HCT116 (cell line): ENCODE measurements around the gene SBF1. TPM values are rescaled to one million over a fixed set of nuclear protein-coding genes. Genes with fewer than 3 reads are reported as not detected.

Source experiments
- ATAC-seq: fragments of 200-7000 bp; cut with Tn5 transposase; 2 replicates; pipeline ENCODE4 v1.9.1; 2020; ENCODE audit warnings: mild to moderate bottlenecking, moderate library complexity
- BruUV-seq: library from RNA; stranded (reverse); fragments of 400-500 nt; replicated peaks from 2 replicates; lab custom pipeline; 2021; lab: Mats Ljungman, UMichigan
- CTCF ChIA-PET: fragments of 300-600 bp; sonication (Branson Sonifier 250); formaldehyde crosslinking; loops from one replicate; lab custom pipeline; 2021; ENCODE audit warnings: antibody characterized with exemption; lab: Charles Lee
- POLR2A ChIA-PET: fragments of 300-600, 350-600 bp; sonication (Branson Sonifier 250); formaldehyde crosslinking; loops from one replicate; lab custom pipeline; 2021; ENCODE audit warnings: antibody characterized with exemption; lab: Charles Lee
- RAD21 ChIA-PET, 2 experiments: fragments of 300-600 bp; sonication (Branson Sonifier 250); formaldehyde crosslinking; loops; one replicate each; lab custom pipeline; 2023; ENCODE audit warnings: low total read pairs in 2 of 2; ENCODE audit not compliant: uncharacterized antibody in 2 of 2, unreplicated experiment in 2 of 2, low non-redundant PET in 1 of 2; lab: Charles Lee
- DNase-seq: peaks from one replicate; pipeline ENCODE4 v3.0.0-alpha.2; 2010; ENCODE audit warnings: low read depth, low spot score
- H2AFZ ChIP-seq: fragments of 200-600 bp; shearing (Covaris generic), sonication (generic); 2 replicates; pipeline ENCODE4 v1.6.1; 2017; ENCODE audit warnings: low read depth, mixed run types, mixed read lengths, antibody characterized with exemption, low read length; ENCODE audit not compliant: poor library complexity, severe bottlenecking
- H3K27ac ChIP-seq: 2 replicates; pipeline ENCODE4 v1.5.1; 2012; ENCODE audit warnings: low read depth, low read length
- H3K27me3 ChIP-seq: fragments of 200-600 bp; sonication (generic); 2 replicates; pipeline ENCODE4 v1.6.1; 2016; ENCODE audit warnings: mixed run types, low read length, mixed read lengths; ENCODE audit not compliant: insufficient read depth
- H3K36me3 ChIP-seq, 2 experiments: fragments of 200-500 bp in 1 of 2; fragments of 200-600 bp in 1 of 2; sonication (Bioruptor generic) in 1 of 2; sonication (generic) in 1 of 2; 2 replicates each; pipeline versions ENCODE4 v1.5.1 to v1.6.1; 2014 to 2016; ENCODE audit warnings: low read length in 2 of 2, inconsistent platforms in 1 of 2, mixed read lengths in 1 of 2, mixed run types in 1 of 2; ENCODE audit not compliant: insufficient read depth in 2 of 2, control insufficient read depth in 1 of 2
- H3K4me1 ChIP-seq, 2 experiments: fragments of 200-600 bp in 1 of 2; sonication (generic) in 1 of 2; 2 replicates each; pipeline versions ENCODE4 v1.5.1 to v1.6.1; 2012 to 2017; ENCODE audit warnings: low read length in 2 of 2, inconsistent platforms in 1 of 2, mild to moderate bottlenecking in 1 of 2, mixed read lengths in 1 of 2, mixed run types in 1 of 2, moderate library complexity in 1 of 2; ENCODE audit not compliant: insufficient read depth in 2 of 2, control insufficient read depth in 1 of 2
- H3K4me2 ChIP-seq: fragments of 200-600 bp; sonication (generic); 2 replicates; pipeline ENCODE4 v1.6.1; 2017; ENCODE audit warnings: mixed run types, low read length, mixed read lengths
- H3K4me3 ChIP-seq, 2 experiments: fragments of 200-600 bp in 1 of 2; sonication (generic) in 1 of 2; replicated peaks in 1 of 2; 2 replicates each; pipeline ENCODE4 v1.5.1; 2011 to 2016; ENCODE audit warnings: low read length in 2 of 2, control low read depth in 1 of 2, low read depth in 1 of 2, mild to moderate bottlenecking in 1 of 2, mixed read lengths in 1 of 2, mixed run types in 1 of 2
- H3K79me2 ChIP-seq: fragments of 200-600 bp; sonication (generic); 2 replicates; pipeline ENCODE4 v1.6.1; 2017; ENCODE audit warnings: mild to moderate bottlenecking, mixed run types, low read length, moderate library complexity, mixed read lengths; ENCODE audit not compliant: insufficient read depth
- H3K9ac ChIP-seq: fragments of 200-600 bp; sonication (generic); 2 replicates; pipeline ENCODE4 v1.6.1; 2016; ENCODE audit warnings: low read length, mixed read lengths
- H3K9me2 ChIP-seq: fragments of 200-600 bp; sonication (generic), shearing (Covaris generic); 2 replicates; pipeline ENCODE4 v1.6.1; 2017; ENCODE audit warnings: mixed run types, mild to moderate bottlenecking, moderate library complexity; ENCODE audit not compliant: insufficient read depth
- H3K9me3 ChIP-seq, 2 experiments: fragments of 200-500 bp in 1 of 2; fragments of 200-600 bp in 1 of 2; sonication (Bioruptor generic) in 1 of 2; sonication (generic) in 1 of 2; 2 replicates each; pipeline ENCODE4 v1.6.1; 2014 to 2017; ENCODE audit warnings: low read length in 2 of 2, mixed read lengths in 2 of 2, inconsistent platforms in 1 of 2, low read depth in 1 of 2, mild to moderate bottlenecking in 1 of 2, mixed run types in 1 of 2, moderate library complexity in 1 of 2; ENCODE audit not compliant: control insufficient read depth in 1 of 2, insufficient read depth in 1 of 2
- H4K20me1 ChIP-seq: fragments of 200-600 bp; sonication (generic), shearing (Covaris generic); 2 replicates; pipeline ENCODE4 v1.6.1; 2017; ENCODE audit warnings: mixed run types, mild to moderate bottlenecking, moderate library complexity; ENCODE audit not compliant: insufficient read depth
- CEBPB ChIP-seq: IDR thresholded peaks from 2 replicates; pipeline ENCODE4 v1.6.1; 2012; ENCODE audit warnings: low read depth
- EGR1 ChIP-seq: IDR thresholded peaks from 2 replicates; pipeline ENCODE4 v1.6.1; 2012; ENCODE audit warnings: low read depth
- FOSL1 ChIP-seq: IDR thresholded peaks from 2 replicates; pipeline ENCODE4 v1.6.1; 2012; ENCODE audit warnings: low read depth
- POLR2AphosphoS5 ChIP-seq: IDR thresholded peaks from 2 replicates; pipeline ENCODE4 v1.6.1; 2011; ENCODE audit warnings: mild to moderate bottlenecking, low read depth, low read length, moderate library complexity
- RAD21 ChIP-seq: IDR thresholded peaks from 2 replicates; pipeline ENCODE4 v1.6.1; 2012; ENCODE audit warnings: low read depth, mild to moderate bottlenecking
- SP1 ChIP-seq: IDR thresholded peaks from 2 replicates; pipeline ENCODE4 v1.6.1; 2012; ENCODE audit warnings: low read depth
- TCF7L2 ChIP-seq: IDR thresholded peaks from 2 replicates; pipeline ENCODE4 v1.7.0; 2011; ENCODE audit warnings: borderline replicate concordance, inconsistent platforms; ENCODE audit not compliant: insufficient read depth, insufficient read length; ENCODE audit errors: extremely low read depth
- intact Hi-C: fragments of 100-400 bp; cut with micrococcal nuclease; formaldehyde crosslinking; loops from 2 replicates; pipeline ENCODE4 v1.10.0; 2022
- total RNA-seq: library from RNA; stranded (reverse); gene quantifications from one replicate; pipeline ENCODE4 v1.2.1, GENCODE V29; 2021; ENCODE audit not compliant: unreplicated experiment
- TF ChIP-seq, protein P1 (sequence below): IDR thresholded peaks from 2 replicates; pipeline ENCODE4 v1.6.1; 2012; ENCODE audit warnings: low read depth
- TF ChIP-seq, protein P2 (sequence below): IDR thresholded peaks from 2 replicates; pipeline ENCODE4 v1.6.1; 2012

Gene SBF1
- total RNA-seq, 1 experiment from 2014 or later, result 91.1 TPM

DNA sequence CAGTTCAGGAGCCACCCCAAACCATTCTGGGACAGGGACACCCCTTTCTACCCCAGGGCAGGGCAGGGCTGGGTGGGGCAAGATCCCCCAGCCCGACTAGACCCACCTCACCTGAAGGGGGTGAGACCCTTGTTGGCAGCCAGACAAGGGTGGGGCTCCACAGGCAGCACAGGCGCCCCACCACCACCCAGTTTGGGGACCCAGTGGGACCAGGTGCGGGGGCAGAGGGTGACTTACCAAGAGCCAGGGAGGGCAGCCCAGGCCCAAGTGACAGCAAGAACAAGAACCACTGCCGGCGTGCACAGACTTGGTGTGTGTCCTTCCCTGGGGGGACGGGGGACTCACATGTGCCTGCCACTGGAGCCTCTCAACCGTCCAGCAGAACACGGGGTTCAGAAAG, 8.7 kb upstream of the SBF1 start (continued):
- TF ChIP-seq FOSL1 (no peak), EGR1 (no peak), SP1 (no peak), CEBPB (no peak)
- TF ChIP-seq, protein P1, sequence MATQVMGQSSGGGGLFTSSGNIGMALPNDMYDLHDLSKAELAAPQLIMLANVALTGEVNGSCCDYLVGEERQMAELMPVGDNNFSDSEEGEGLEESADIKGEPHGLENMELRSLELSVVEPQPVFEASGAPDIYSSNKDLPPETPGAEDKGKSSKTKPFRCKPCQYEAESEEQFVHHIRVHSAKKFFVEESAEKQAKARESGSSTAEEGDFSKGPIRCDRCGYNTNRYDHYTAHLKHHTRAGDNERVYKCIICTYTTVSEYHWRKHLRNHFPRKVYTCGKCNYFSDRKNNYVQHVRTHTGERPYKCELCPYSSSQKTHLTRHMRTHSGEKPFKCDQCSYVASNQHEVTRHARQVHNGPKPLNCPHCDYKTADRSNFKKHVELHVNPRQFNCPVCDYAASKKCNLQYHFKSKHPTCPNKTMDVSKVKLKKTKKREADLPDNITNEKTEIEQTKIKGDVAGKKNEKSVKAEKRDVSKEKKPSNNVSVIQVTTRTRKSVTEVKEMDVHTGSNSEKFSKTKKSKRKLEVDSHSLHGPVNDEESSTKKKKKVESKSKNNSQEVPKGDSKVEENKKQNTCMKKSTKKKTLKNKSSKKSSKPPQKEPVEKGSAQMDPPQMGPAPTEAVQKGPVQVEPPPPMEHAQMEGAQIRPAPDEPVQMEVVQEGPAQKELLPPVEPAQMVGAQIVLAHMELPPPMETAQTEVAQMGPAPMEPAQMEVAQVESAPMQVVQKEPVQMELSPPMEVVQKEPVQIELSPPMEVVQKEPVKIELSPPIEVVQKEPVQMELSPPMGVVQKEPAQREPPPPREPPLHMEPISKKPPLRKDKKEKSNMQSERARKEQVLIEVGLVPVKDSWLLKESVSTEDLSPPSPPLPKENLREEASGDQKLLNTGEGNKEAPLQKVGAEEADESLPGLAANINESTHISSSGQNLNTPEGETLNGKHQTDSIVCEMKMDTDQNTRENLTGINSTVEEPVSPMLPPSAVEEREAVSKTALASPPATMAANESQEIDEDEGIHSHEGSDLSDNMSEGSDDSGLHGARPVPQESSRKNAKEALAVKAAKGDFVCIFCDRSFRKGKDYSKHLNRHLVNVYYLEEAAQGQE, result no peak
- TF ChIP-seq, all 23 proteins: peak for 0

DNA sequence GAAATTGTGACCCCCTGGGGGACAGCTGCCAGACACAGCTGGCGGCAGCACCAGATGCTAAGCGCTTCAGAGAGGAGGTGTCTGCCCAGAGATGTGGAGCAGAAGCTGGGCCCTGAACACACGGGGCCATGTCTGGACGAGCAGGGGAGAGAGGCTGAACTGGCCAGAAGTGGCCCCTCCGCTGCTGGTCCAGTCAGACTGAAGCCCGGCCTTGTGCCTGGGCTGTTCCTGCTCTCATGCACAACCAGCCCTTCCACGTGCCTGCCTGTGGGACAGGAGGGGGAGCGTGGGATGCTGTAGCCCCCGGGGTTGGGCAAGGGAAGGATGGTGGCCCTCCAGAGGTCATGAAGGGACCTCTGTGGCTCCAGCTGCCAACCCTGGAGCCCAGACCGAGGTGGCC, 8.3 kb upstream of the SBF1 start:
- BruUV-seq, result no TSS peak
- DNase-seq (no peak), ATAC-seq (no peak)
- Histone ChIP-seq H3K27me3 (no peaks in the 10 kb centered on the region), H3K4me3 (no peak overlapping the region), H3K4me1 (peaks cover 8 to 32% of the 10 kb centered on the region in 2 experiments; a peak in 3 of 4 replicates), H3K27ac (no peak overlapping the region), H3K4me2 (no peak overlapping the region), H4K20me1 (no peaks in the 10 kb centered on the region), H3K79me2 (no peaks in the 10 kb centered on the region), H3K9me2 (no peaks in the 10 kb centered on the region), H3K9ac (no peak overlapping the region), H3K36me3 (no peaks in the 10 kb centered on the region), H3K9me3 (no peaks in the 10 kb centered on the region), H2AFZ (no peak overlapping the region)
- CTCF ChIA-PET, result no interaction called here
- POLR2A ChIA-PET, result no interaction called here
- RAD21 ChIA-PET, result no interaction called here
- intact Hi-C loops, result no loop called here
- TF ChIP-seq TCF7L2 (no peak), RAD21 (no peak), EGR1 (no peak), POLR2AphosphoS5 (no peak)
- TF ChIP-seq, protein P2, sequence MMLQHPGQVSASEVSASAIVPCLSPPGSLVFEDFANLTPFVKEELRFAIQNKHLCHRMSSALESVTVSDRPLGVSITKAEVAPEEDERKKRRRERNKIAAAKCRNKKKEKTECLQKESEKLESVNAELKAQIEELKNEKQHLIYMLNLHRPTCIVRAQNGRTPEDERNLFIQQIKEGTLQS, result no peak
